Activated CD4-positive, alpha-beta T cell treated with anti-CD3 and anti-CD28 coated beads for 24 hours (primary cell): ENCODE data around the gene AMN1.

Source experiments
- DNase-seq, 2 donors: peaks; one replicate each; pipeline ENCODE4 v3.0.0-alpha.2; 2020; ENCODE audit warnings: low read depth in 2 of 2

AMN1 gene

DNA sequence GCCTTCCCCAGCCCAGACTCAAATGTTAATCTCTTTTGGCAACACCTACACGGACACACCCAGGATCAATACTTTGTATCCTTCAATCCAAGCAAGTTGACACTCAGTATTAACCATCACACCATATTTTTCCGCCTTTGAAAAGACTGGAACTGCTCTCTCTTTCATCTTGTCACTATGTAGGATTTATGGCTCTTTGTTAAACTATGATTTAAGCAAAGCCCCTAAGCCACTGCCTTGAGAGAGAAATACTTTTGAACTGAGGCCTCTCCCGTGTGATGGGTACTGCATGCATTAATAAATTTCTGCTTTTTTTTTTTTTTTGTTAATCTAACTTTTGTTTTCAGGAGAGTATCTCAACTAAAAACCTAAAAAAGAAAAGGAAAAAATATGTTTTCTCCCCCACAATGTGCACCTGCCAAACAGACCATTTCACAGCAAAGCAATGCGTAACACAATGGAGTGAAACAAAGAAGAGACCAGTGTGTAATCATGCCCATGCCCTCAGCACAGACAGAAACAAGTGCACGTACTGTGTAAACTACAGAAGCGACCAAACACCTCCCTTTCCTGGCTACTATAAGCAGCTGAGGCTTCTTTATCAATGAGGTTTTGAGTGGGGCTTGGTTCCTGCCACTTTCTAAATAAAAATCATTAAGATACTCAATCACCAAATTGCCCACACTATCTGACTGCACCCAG, 97.6 kb downstream of the AMN1 start:
- no peak for DNase-seq

DNA sequence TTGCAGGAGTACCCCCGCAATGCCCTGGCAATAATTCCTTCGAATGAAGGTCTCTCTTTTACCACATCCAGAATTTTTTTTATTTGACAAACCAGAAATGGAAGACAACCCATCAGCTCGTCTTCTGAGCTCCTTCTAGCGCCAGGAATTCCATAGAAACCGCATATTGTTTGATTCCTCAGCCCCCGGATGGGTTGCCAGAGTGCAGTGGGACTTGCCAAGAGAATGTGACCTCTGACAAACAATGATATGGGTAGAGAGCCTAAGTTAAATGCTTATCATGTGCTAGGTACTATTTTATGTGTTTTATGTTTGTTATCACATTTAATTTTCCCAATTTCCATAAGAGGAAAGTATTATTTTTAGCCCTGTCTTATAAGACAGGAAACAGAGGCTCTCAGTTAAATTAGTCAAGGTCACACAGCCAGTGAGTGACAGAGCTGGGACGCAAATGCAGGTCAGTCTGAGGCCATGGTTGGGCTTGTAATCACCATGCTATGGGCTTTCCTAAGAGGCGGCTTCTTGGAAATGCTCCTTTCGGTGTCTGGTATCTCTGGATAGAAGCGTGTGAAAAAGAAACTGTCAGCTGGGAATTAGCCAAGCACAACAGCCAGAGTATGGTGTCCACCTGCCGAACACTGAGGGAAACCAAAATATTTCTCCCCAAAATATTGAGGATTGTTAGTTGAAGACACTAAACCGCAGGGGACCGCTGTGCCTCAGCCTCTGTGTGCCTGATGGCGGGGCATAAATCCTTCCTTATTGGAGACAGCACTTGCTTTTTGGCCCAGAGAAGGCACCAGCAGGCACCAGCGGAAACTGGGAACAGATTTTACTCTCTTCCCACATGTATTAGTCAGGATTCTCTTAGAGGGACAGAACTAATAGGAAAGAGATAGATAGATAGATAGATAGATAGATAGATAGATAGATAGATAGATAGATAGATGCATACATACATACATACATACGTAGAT, 98.8 kb downstream of the AMN1 start:
- no peak for DNase-seq

GRCh38 chr12:31627456-31628054, 101.3 kb downstream of the AMN1 start:
- DNase-seq, result no peak

- DNase-seq, result no peak
Measured at GRCh38 chr12:31626270-31626995, 102.4 kb downstream of the AMN1 start.

GRCh38 chr12:31622038-31622437, 106.8 kb downstream of the AMN1 start:
- DNase-seq, result no peak
